GM12891 (cell line): ENCODE data around the gene FAM222B.

ENCODE experiments used
- PAX5 ChIP-seq: IDR thresholded peaks from 2 replicates; pipeline ENCODE4 v1.6.1; 2011; ENCODE audit warnings: low read length, moderate library complexity, mild to moderate bottlenecking; ENCODE audit not compliant: insufficient read depth, severe bottlenecking
- POLR2A ChIP-seq: IDR thresholded peaks from 2 replicates; pipeline ENCODE4 v1.6.1; 2011; ENCODE audit warnings: low read depth, low read length, control low read depth
- POLR2AphosphoS5 ChIP-seq: IDR thresholded peaks from 2 replicates; pipeline ENCODE4 v1.6.1; 2011; ENCODE audit warnings: low read depth, low read length, control low read depth
- SPI1 ChIP-seq: IDR thresholded peaks from 2 replicates; pipeline ENCODE4 v1.6.1; 2011; ENCODE audit warnings: low read depth, low read length, control low read depth
- TAF1 ChIP-seq: IDR thresholded peaks from 2 replicates; pipeline ENCODE4 v1.6.1; 2011; ENCODE audit warnings: low read depth, low read length, control low read depth

- TF ChIP-seq TAF1 = no peak
- TF ChIP-seq POLR2A = no peak
- TF ChIP-seq POLR2AphosphoS5 = no peak
- no peak for TF ChIP-seq SPI1
- TF ChIP-seq PAX5 = no peak
Measured at GRCh38 chr17:28816540-28816939, 26.1 kb downstream of the FAM222B start.
